Endothelial cell of umbilical vein (primary cell): ENCODE measurements around the gene FOXL1. TPM values are rescaled to one million over a fixed set of nuclear protein-coding genes. Genes with fewer than 3 reads are reported as not detected.

ENCODE experiments used
- BruUV-seq: library from RNA; stranded (reverse); fragments of 400-500 nt; replicated peaks from 2 replicates; lab custom pipeline; 2021; lab: Mats Ljungman, UMichigan
- CTCF ChIA-PET: fragments of 300-600, 350-600 bp; sonication (Branson Sonifier 250); formaldehyde crosslinking; loops from one replicate; lab custom pipeline; 2021; ENCODE audit warnings: antibody characterized with exemption, inconsistent platforms; lab: Charles Lee
- POLR2A ChIA-PET: fragments of 300-600, 350-600 bp; sonication (Branson Sonifier 250); formaldehyde crosslinking; loops from one replicate; lab custom pipeline; 2021; ENCODE audit warnings: antibody characterized with exemption, inconsistent platforms; lab: Charles Lee
- DNase-seq: peaks from one replicate; pipeline ENCODE4 v3.0.0-alpha.2; 2011; ENCODE audit warnings: low read depth, low spot score
- FAIRE-seq: peaks from 2 replicates; lab custom pipeline; 2011; peaks lifted over from hg19 to GRCh38; lab: Jason Lieb, UNC
- H2AFZ ChIP-seq: 2 replicates; pipeline ENCODE4 v1.6.0; 2012; ENCODE audit warnings: low read depth, low read length, control low read depth, inconsistent platforms
- H3K27ac ChIP-seq: 2 replicates; pipeline ENCODE4 v1.5.1; 2011; ENCODE audit warnings: low read depth, mild to moderate bottlenecking, control low read depth, low read length, moderate library complexity; ENCODE audit not compliant: insufficient read depth
- H3K27me3 ChIP-seq, 2 experiments: 2 replicates each; pipeline versions ENCODE4 v1.6.0 to v1.6.1; 2011; ENCODE audit warnings: low read length in 2 of 2, mixed read lengths in 1 of 2; ENCODE audit not compliant: control insufficient read depth in 2 of 2, insufficient read depth in 2 of 2
- H3K36me3 ChIP-seq, 2 experiments: 2 replicates in 1 of 2; 3 replicates in 1 of 2; pipeline ENCODE4 v1.5.1; 2011; ENCODE audit warnings: low read length in 2 of 2, mild to moderate bottlenecking in 1 of 2, moderate library complexity in 1 of 2; ENCODE audit not compliant: control insufficient read depth in 2 of 2, insufficient read depth in 2 of 2; ENCODE audit errors: extremely low read depth in 1 of 2
- H3K4me1 ChIP-seq: 3 replicates; pipeline ENCODE4 v1.5.1; 2011; ENCODE audit warnings: mild to moderate bottlenecking, low read length; ENCODE audit not compliant: control insufficient read depth, insufficient read depth; ENCODE audit errors: extremely low read depth
- H3K4me2 ChIP-seq: 2 replicates; pipeline ENCODE4 v1.6.1; 2011; ENCODE audit warnings: low read length, control low read depth, mixed read lengths; ENCODE audit not compliant: insufficient read depth
- H3K4me3 ChIP-seq, 3 experiments: fragments of 200-600 bp in 1 of 3; sonication (generic), shearing (Covaris generic) in 1 of 3; replicated peaks in 1 of 3; 2 replicates each; pipeline ENCODE4 v1.5.1; 2011 to 2016; ENCODE audit warnings: control low read depth in 3 of 3, low read length in 3 of 3, mild to moderate bottlenecking in 2 of 3, inconsistent platforms in 1 of 3, low read depth in 1 of 3, moderate library complexity in 1 of 3; ENCODE audit not compliant: insufficient read depth in 1 of 3
- H3K79me2 ChIP-seq: 2 replicates; pipeline ENCODE4 v1.6.0; 2012; ENCODE audit warnings: low read length, inconsistent platforms; ENCODE audit not compliant: control insufficient read depth, insufficient read depth
- H3K9ac ChIP-seq: replicated peaks from 2 replicates; pipeline ENCODE3; 2011; ENCODE audit warnings: low read length, control low read depth; ENCODE audit not compliant: insufficient read depth; ENCODE audit errors: extremely low read depth
- H3K9me1 ChIP-seq: replicated peaks from 3 replicates; pipeline ENCODE4 v1.6.0; 2011; ENCODE audit warnings: mild to moderate bottlenecking, low read length; ENCODE audit not compliant: control insufficient read depth, insufficient read depth; ENCODE audit errors: extremely low read depth
- H3K9me3 ChIP-seq: replicated peaks from 2 replicates; pipeline ENCODE4 v1.5.1; 2012; ENCODE audit warnings: low read length, inconsistent platforms; ENCODE audit not compliant: control insufficient read depth, insufficient read depth
- H4K20me1 ChIP-seq: replicated peaks from 2 replicates; pipeline ENCODE3; 2011; ENCODE audit warnings: mild to moderate bottlenecking, low read length; ENCODE audit not compliant: control insufficient read depth, insufficient read depth; ENCODE audit errors: extremely low read depth
- CTCF ChIP-seq, 2 donors: IDR thresholded peaks; 1 replicate in 1 of 2; 2 replicates in 1 of 2; pipeline ENCODE4 v1.5.1; 2011; ENCODE audit warnings: low read length in 2 of 2, mild to moderate bottlenecking in 2 of 2, moderate library complexity in 2 of 2, control low read depth in 1 of 2, inconsistent platforms in 1 of 2, low read depth in 1 of 2; ENCODE audit not compliant: insufficient read depth in 1 of 2; ENCODE audit errors: extremely low read depth in 1 of 2
- EZH2 ChIP-seq: IDR thresholded peaks from 2 replicates; pipeline ENCODE4 v1.6.1; 2012; ENCODE audit warnings: borderline replicate concordance, low read depth, mild to moderate bottlenecking, moderate library complexity, low read length, inconsistent platforms; ENCODE audit not compliant: severe bottlenecking
- FOS ChIP-seq: IDR thresholded peaks from 2 replicates; pipeline ENCODE4 v1.6.1; 2011; ENCODE audit warnings: mild to moderate bottlenecking, low read length, moderate library complexity, borderline replicate concordance; ENCODE audit not compliant: insufficient read depth
- GATA2 ChIP-seq: IDR thresholded peaks from 2 replicates; pipeline ENCODE4 v1.7.0; 2011; ENCODE audit warnings: low read depth, mild to moderate bottlenecking, moderate library complexity, mixed read lengths, low read length; ENCODE audit not compliant: insufficient read length, insufficient read depth
- JUN ChIP-seq: IDR thresholded peaks from 2 replicates; pipeline ENCODE4 v1.6.1; 2011; ENCODE audit warnings: borderline replicate concordance, low read depth; ENCODE audit not compliant: insufficient read length, insufficient read depth
- MAX ChIP-seq: IDR thresholded peaks from 2 replicates; pipeline ENCODE4 v1.6.1; 2011; ENCODE audit not compliant: insufficient read depth, insufficient read length
- MYC ChIP-seq: IDR thresholded peaks from one replicate; pipeline ENCODE4 v1.6.1; 2011; ENCODE audit warnings: mild to moderate bottlenecking, low read depth, low read length
- POLR2A ChIP-seq: IDR thresholded peaks from 2 replicates; pipeline ENCODE4 v1.6.1; 2012; ENCODE audit warnings: low read depth, mild to moderate bottlenecking, control low read depth, low read length
- POLR2AphosphoS5 ChIP-seq: IDR thresholded peaks from 2 replicates; pipeline ENCODE4 v1.6.1; 2012; ENCODE audit warnings: low read depth, mild to moderate bottlenecking, control low read depth, low read length, moderate library complexity; ENCODE audit not compliant: insufficient read depth
- dilution Hi-C: fragments of 300-500 bp; cut with MboI; formaldehyde crosslinking; loops from one replicate; pipeline ENCODE4 v1.15.0; 2019; ENCODE audit warnings: low sequenced_read_pairs; ENCODE audit not compliant: extremely low pct_ligation_motif_present
- intact Hi-C: fragments of 100-400 bp; cut with micrococcal nuclease; formaldehyde crosslinking; loops from one replicate; pipeline ENCODE4 v1.10.0; 2022
- polyA plus RNA-seq, 4 experiments: library from polyadenylated mRNA; depleted of rRNA in 3 of 4; stranded (reverse) in 3 of 4; unstranded in 1 of 4; fragments of >200 nt; gene quantifications; 2 replicates each; pipeline versions ENCODE4 v1.2.1 to v1.2.3, GENCODE V29; 2011 to 2012; ENCODE audit warnings: missing spikeins in 1 of 4
- total RNA-seq: library from RNA; stranded (reverse); gene quantifications from 2 replicates; pipeline ENCODE4 v1.2.3, GENCODE V29; 2021

FOXL1 gene
- total and polyA plus RNA-seq, 2 donors (not counting 3 experiments of a cell fraction or from before 2014, with no cell fraction given), result 2.8 to 3.8 TPM

- Histone ChIP-seq H3K4me2 (no peak overlapping the region), H3K9me3 (no peaks in the 10 kb centered on the region), H3K79me2 (no peaks in the 10 kb centered on the region), H3K9ac (no peak overlapping the region), H3K9me1 (no peaks in the 10 kb centered on the region), H2AFZ (no peak overlapping the region), H4K20me1 (no peaks in the 10 kb centered on the region), H3K36me3 (no peaks in the 10 kb centered on the region), H3K4me3 (no peak overlapping the region), H3K27ac (no peak overlapping the region), H3K27me3 (no peaks in the 10 kb centered on the region), H3K4me1 (no peaks in the 10 kb centered on the region)
- intact Hi-C loops (no loop called here), dilution Hi-C loops (no loop called here)
- TF ChIP-seq MAX (no peak), POLR2A (no peak), MYC (no peak), POLR2AphosphoS5 (no peak), JUN (no peak), GATA2 (no peak), FOS (no peak), EZH2 (no peak), CTCF (IDR thresholded peaks at IDR 0.05; ENCODE audit: extremely low read depth in 1 of 2, insufficient read depth in 1 of 2, low read depth in 1 of 2, low read length in 2 of 2) (no peak)
- CTCF ChIA-PET, result no interaction called here
- POLR2A ChIA-PET, result no interaction called here
- no TSS peak for BruUV-seq
- DNase-seq (no peak), FAIRE-seq (no peak)
These were observed 44.6 kb downstream of the FOXL1 start for GRCh38 chr16:86622700-86623615.
